Measurements from ENCODE around the gene OMP. TPM values are rescaled to one million over a fixed set of nuclear protein-coding genes. Genes with fewer than 3 reads are reported as not detected.

The OMP gene
- total and polyA plus RNA-seq, 2 experiments from 2014 or later: not detected

- Histone ChIP-seq H3K27me3 (no peaks in the 10 kb centered on the region), H3K4me1 (ENCODE audit: insufficient read depth) (peaks cover 19% of the 10 kb centered on the region), H3K4me2 (no peak overlapping the region), H3K27ac (no peak overlapping the region), H3K79me2 (peaks cover 2% of the 10 kb centered on the region), H4K20me1 (ENCODE audit: insufficient read depth, poor library complexity, severe bottlenecking) (no peaks in the 10 kb centered on the region), H3K4me3 (no peak overlapping the region), H3K36me3 (replicated peaks; ENCODE audit: insufficient read depth, low read depth) (no peaks in the 10 kb centered on the region), H3K9me3 (ENCODE audit: low read depth) (no peaks in the 10 kb centered on the region), H3K9me2 (replicated peaks; ENCODE audit: insufficient read depth) (no peaks in the 10 kb centered on the region), H2AFZ (no peak overlapping the region)
- peak; percentile 88 for DNase-seq (ENCODE audit: low spot score)
- WGBS (ENCODE audit: low lambda C conversion rate, missing lambda C conversion rate): 47% methylated on average over 9 of the region's 9 CpGs
- TF ChIP-seq EZH2phosphoT487 (IDR thresholded peaks at IDR 0.05; ENCODE audit: low read depth, severe bottlenecking, unreplicated experiment): no peak
- peak; percentile 92 for TF ChIP-seq CTCF (IDR thresholded peaks at IDR 0.05; ENCODE audit: poor library complexity)
- TF ChIP-seq EZH2 (IDR thresholded peaks at IDR 0.05; ENCODE audit: borderline replicate concordance): no peak
These were observed 11.3 kb upstream of the OMP start for GRCh38 chr11:77091146-77091940.

DNA sequence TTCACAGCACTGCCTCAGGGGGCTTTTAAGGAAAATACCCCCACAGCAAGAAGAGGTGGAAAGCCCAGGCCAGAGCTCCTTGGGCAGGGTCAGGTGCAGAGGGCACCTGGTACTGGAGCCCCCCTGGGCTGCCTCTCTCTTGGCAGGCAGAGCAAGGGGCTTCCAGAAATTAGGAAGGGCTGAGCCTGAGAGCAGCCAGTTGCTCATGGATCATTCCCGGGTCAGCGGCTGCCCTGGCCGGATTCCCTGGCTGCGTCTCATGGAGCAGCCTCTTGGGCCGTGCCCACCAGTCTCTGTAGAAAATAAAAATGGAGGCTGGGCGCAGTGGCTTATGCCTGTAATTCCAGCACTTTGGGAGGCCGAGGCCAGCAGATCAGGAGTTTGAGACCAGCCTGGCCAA, 10.3 kb upstream of the OMP start:
- no peaks in the 10 kb centered on the region for H4K20me1 ChIP-seq (ENCODE audit: insufficient read depth, poor library complexity, severe bottlenecking)
- WGBS (ENCODE audit: low lambda C conversion rate, missing lambda C conversion rate): 85% methylated on average over 7 of the region's 7 CpGs
- no peak overlapping the region for H3K4me3 ChIP-seq
- H3K36me3 ChIP-seq (replicated peaks; ENCODE audit: insufficient read depth, low read depth): no peaks in the 10 kb centered on the region
- TF ChIP-seq EZH2 (IDR thresholded peaks at IDR 0.05; ENCODE audit: borderline replicate concordance): no peak
- no peak for TF ChIP-seq EZH2phosphoT487 (IDR thresholded peaks at IDR 0.05; ENCODE audit: low read depth, severe bottlenecking, unreplicated experiment)
- no peak for TF ChIP-seq CTCF (IDR thresholded peaks at IDR 0.05; ENCODE audit: poor library complexity)
- H3K9me3 ChIP-seq (ENCODE audit: low read depth): no peaks in the 10 kb centered on the region
- no peak overlapping the region for H2AFZ ChIP-seq
- no peaks in the 10 kb centered on the region for H3K27me3 ChIP-seq
- H3K4me2 ChIP-seq: no peak overlapping the region
- DNase-seq (ENCODE audit: low spot score): no peak
- H3K79me2 ChIP-seq: peaks cover 2% of the 10 kb centered on the region
- H3K27ac ChIP-seq: no peak overlapping the region
- no peaks in the 10 kb centered on the region for H3K9me2 ChIP-seq (replicated peaks; ENCODE audit: insufficient read depth)
- H3K4me1 ChIP-seq (ENCODE audit: insufficient read depth): peaks cover 12% of the 10 kb centered on the region

- Histone ChIP-seq H3K4me3 (no peak overlapping the region), H3K9me3 (ENCODE audit: low read depth) (no peaks in the 10 kb centered on the region), H3K36me3 (replicated peaks; ENCODE audit: insufficient read depth, low read depth) (no peaks in the 10 kb centered on the region), H3K79me2 (no peaks in the 10 kb centered on the region), H3K4me1 (ENCODE audit: insufficient read depth) (peaks cover 5% of the 10 kb centered on the region), H3K9me2 (replicated peaks; ENCODE audit: insufficient read depth) (no peaks in the 10 kb centered on the region), H3K4me2 (no peak overlapping the region), H3K27me3 (no peaks in the 10 kb centered on the region), H2AFZ (no peak overlapping the region), H4K20me1 (ENCODE audit: insufficient read depth, poor library complexity, severe bottlenecking) (no peaks in the 10 kb centered on the region), H3K27ac (no peak overlapping the region)
- 93% methylated on average over 33 of the region's 33 CpGs for whole genome bisulfite sequencing (ENCODE audit: low lambda C conversion rate, missing lambda C conversion rate)
- no peak for DNase-seq (ENCODE audit: low spot score)
- TF ChIP-seq CTCF (IDR thresholded peaks at IDR 0.05; ENCODE audit: poor library complexity) (no peak), EZH2 (IDR thresholded peaks at IDR 0.05; ENCODE audit: borderline replicate concordance) (no peak), EZH2phosphoT487 (IDR thresholded peaks at IDR 0.05; ENCODE audit: low read depth, severe bottlenecking, unreplicated experiment) (no peak)
These were observed 9.4 kb upstream of the OMP start for GRCh38 chr11:77093056-77093891.
